Liver (tissue), 3 donors: ENCODE measurements around the gene MRPL55.

Source experiments
- ATF3 ChIP-seq: IDR thresholded peaks from 2 replicates; pipeline ENCODE4 v1.6.1; 2016; ENCODE audit warnings: antibody characterized with exemption
- CTCF ChIP-seq: fragments of 150-350 bp; IDR thresholded peaks from 2 replicates; pipeline ENCODE4 v1.5.1; 2017; ENCODE audit warnings: improper control_type of control experiment, low read depth, low read length; ENCODE audit not compliant: missing input control
- FOXA1 ChIP-seq: IDR thresholded peaks from 2 replicates; pipeline ENCODE4 v1.6.1; 2016; ENCODE audit warnings: antibody characterized with exemption
- GABPA ChIP-seq, 2 donors: IDR thresholded peaks in 1 of 2; conservative IDR thresholded peaks in 1 of 2; 2 replicates each; pipeline ENCODE4 v1.6.1; 2016; ENCODE audit warnings: antibody characterized with exemption in 2 of 2, mild to moderate bottlenecking in 1 of 2, moderate library complexity in 1 of 2
- JUND ChIP-seq, 2 donors: IDR thresholded peaks; 2 replicates each; pipeline ENCODE4 v1.6.1; 2016; ENCODE audit warnings: antibody characterized with exemption in 2 of 2
- MAX ChIP-seq: IDR thresholded peaks from 2 replicates; pipeline ENCODE4 v1.6.1; 2016; ENCODE audit warnings: antibody characterized with exemption
- RAD21 ChIP-seq, 2 donors: IDR thresholded peaks; 2 replicates each; pipeline ENCODE4 v1.6.1; 2016; ENCODE audit warnings: antibody characterized with exemption in 2 of 2, mild to moderate bottlenecking in 2 of 2
- REST ChIP-seq: IDR thresholded peaks from 2 replicates; pipeline ENCODE4 v1.6.1; 2016; ENCODE audit warnings: antibody characterized with exemption, mild to moderate bottlenecking
- RXRA ChIP-seq, 2 donors: IDR thresholded peaks; 2 replicates each; pipeline ENCODE4 v1.6.1; 2017 to 2018; ENCODE audit warnings: antibody characterized with exemption in 2 of 2, mild to moderate bottlenecking in 1 of 2
- SP1 ChIP-seq: IDR thresholded peaks from 2 replicates; pipeline ENCODE4 v1.6.1; 2018; ENCODE audit warnings: antibody characterized with exemption, mild to moderate bottlenecking
- TAF1 ChIP-seq: conservative IDR thresholded peaks from 2 replicates; pipeline ENCODE4 v1.6.1; 2016; ENCODE audit warnings: antibody characterized with exemption, mild to moderate bottlenecking
- YY1 ChIP-seq: IDR thresholded peaks from 2 replicates; pipeline ENCODE4 v1.6.1; 2016; ENCODE audit warnings: antibody characterized with exemption, mild to moderate bottlenecking
- donor health status: healthy.
- donor health status: healthy.

- TF ChIP-seq CTCF: no peak
- TF ChIP-seq JUND (IDR thresholded peaks at IDR 0.05): no peak
- no peak for TF ChIP-seq GABPA (IDR thresholded peaks at IDR 0.05 in 1 of 2, conservative IDR thresholded peaks at IDR 0.05 in 1 of 2)
- no peak for TF ChIP-seq RAD21 (IDR thresholded peaks at IDR 0.05)
- no peak for TF ChIP-seq YY1
- TF ChIP-seq RXRA (IDR thresholded peaks at IDR 0.05): no peak
- TF ChIP-seq TAF1: no peak
- no peak for TF ChIP-seq MAX
- TF ChIP-seq FOXA1: no peak
- TF ChIP-seq REST: no peak
- TF ChIP-seq ATF3: no peak
- TF ChIP-seq SP1: no peak
These were observed 42.0 kb downstream of the MRPL55 start for GRCh38 chr1:228066891-228067654.
